ENCODE measurements around the gene PTPRS. TPM values are rescaled to one million over a fixed set of nuclear protein-coding genes. Genes with fewer than 3 reads are reported as not detected.

The PTPRS gene
- total and polyA plus RNA-seq, 2 of the 8 experiments (the other 6 are each of a cell fraction or from before 2014, with no cell fraction given), result 96.8 to 223 TPM

DNA sequence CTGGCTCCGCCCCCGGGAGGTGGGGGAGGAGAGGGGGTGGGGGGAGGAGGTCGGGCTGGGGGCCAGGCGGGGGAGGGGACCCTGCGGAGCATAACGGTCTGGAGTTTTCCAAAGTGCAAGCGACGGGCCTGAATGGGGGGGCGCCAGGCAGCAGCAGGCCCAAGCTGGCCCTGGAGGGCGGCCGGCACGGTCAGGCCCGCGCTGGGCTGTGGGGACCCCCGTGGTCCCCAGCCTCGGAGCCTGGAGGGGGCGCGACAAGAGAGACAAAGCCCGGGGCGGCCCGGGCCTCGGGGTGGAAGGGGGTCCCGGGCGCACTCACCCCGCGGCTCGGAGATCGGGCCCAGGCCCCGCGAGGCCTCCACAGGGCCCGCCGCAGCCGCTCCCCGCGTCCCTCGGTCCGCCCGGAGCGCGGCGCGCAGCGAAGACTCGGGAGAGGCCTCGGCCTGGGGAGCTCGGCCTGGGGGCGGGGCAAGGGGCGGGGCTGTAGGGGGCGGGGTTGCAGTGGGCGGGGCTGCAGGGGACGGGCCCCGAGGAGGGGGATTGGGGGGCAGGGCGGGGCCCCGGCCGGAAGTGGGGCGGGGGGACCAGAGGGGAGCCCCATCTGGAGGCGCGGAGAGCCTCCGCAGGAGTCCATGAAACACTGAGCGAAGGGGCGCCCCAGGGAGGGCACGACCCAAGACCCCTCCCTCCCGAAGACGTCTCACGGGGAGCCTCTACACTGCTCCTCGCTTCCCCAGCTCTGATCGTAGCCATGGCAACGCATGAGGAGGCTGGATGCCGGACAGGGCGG lies 47.6 kb downstream of the PTPRS start:
- Histone ChIP-seq H3K4me3 (ENCODE audit: extremely low read depth in 1 of 4, insufficient read depth in 2 of 4, low read depth in 3 of 4, low read length in 4 of 4) (peak overlapping the region; percentile 44 to 96 (median 79)), H3K4me1 (replicated peaks in 1 of 4; ENCODE audit: control insufficient read depth in 3 of 4, insufficient read depth in 4 of 4, low read length in 3 of 4) (peaks cover 0 to 27% (median 18%) of the 10 kb centered on the region in 4 experiments; a peak in 6 of 7 replicates), H3K9me3 (ENCODE audit: insufficient read depth in 2 of 2, low read depth in 1 of 2, low read length in 1 of 2) (no peaks in the 10 kb centered on the region), H2AFZ (ENCODE audit: low read length) (no peak overlapping the region), H3K27ac (ENCODE audit: low read depth, low read length) (peak overlapping the region; percentile 72; the same call in 1 of the 2 replicates), H2BK15ac (ENCODE audit: low read length) (no peak overlapping the region), H3K23me2 (ENCODE audit: low read depth, low read length) (peaks cover 12% of the 10 kb centered on the region; the same call in 1 of the 2 replicates), H3K79me2 (ENCODE audit: control insufficient read depth in 1 of 2, insufficient read depth in 2 of 2, low read length in 2 of 2) (peaks cover 10 to 64% of the 10 kb centered on the region in 2 experiments), H2AK5ac (ENCODE audit: low read depth, low read length) (no peak overlapping the region), H3K4ac (replicated peaks; ENCODE audit: insufficient read length, low read depth, low read length) (no peak overlapping the region), H3K18ac (ENCODE audit: extremely low read depth, low read length) (peak overlapping the region; percentile 90), H4K91ac (replicated peaks; ENCODE audit: insufficient read length, low read length) (no peak overlapping the region), H2BK5ac (ENCODE audit: low read depth, low read length) (peak overlapping the region; percentile 78; the same call in 1 of the 2 replicates), H3K14ac (ENCODE audit: insufficient read length) (no peak overlapping the region), H3K36me3 (ENCODE audit: control insufficient read depth in 2 of 4, insufficient read depth in 4 of 4, low read length in 3 of 4) (no peaks in the 10 kb centered on the region), H3K27me3 (replicated peaks in 1 of 4; ENCODE audit: control insufficient read depth in 3 of 4, extremely low read depth in 1 of 4, insufficient read depth in 3 of 4, low read length in 3 of 4) (no peaks in the 10 kb centered on the region), H3K23ac (ENCODE audit: insufficient read length) (no peak overlapping the region), H3K56ac (replicated peaks; ENCODE audit: insufficient read length, low read depth, low read length) (no peak overlapping the region), H2BK120ac (replicated peaks; ENCODE audit: low read depth, low read length) (no peak overlapping the region), H2BK12ac (ENCODE audit: low read depth, low read length) (no peak overlapping the region), H2BK20ac (ENCODE audit: low read length) (no peak overlapping the region), H3K4me2 (ENCODE audit: insufficient read depth in 1 of 2, low read depth in 2 of 2, low read length in 2 of 2) (peak overlapping the region; percentile 71 to 91), H4K5ac (ENCODE audit: insufficient read length, low read depth, low read length) (no peak overlapping the region), H3K79me1 (ENCODE audit: low read depth, low read length) (peaks cover 36% of the 10 kb centered on the region), H4K8ac (ENCODE audit: extremely low read depth, insufficient read depth, low read length) (peak overlapping the region; percentile 87; the same call in 1 of the 2 replicates), H4K20me1 (replicated peaks in 1 of 2; ENCODE audit: control insufficient read depth in 1 of 2, insufficient read depth in 2 of 2, low read length in 2 of 2) (peaks cover 47 to 58% of the 10 kb centered on the region in 2 experiments), H3K9ac (replicated peaks in 1 of 4; ENCODE audit: extremely low read depth in 1 of 4, low read depth in 3 of 4, low read length in 3 of 4) (peak overlapping the region in 3 of 4 experiments; percentile 13 to 61 (median 34); a peak in 4 of 7 replicates)
- ChIA-PET CTCF (ENCODE audit: partially characterized antibody) (interaction anchor here (0.7 to 1.7 kb wide), 5 partner anchors 10 to 1304 kb away, joined by 3 to 5 read pairs (median 3); no protein-coding TSS in a partner anchor), POLR2A (ENCODE audit: partially characterized antibody) (interaction anchor here (0.6 to 4.9 kb wide), 12 partner anchors 9 to 97 kb away, joined by 3 to 24 read pairs (median 3); partner anchors contain the start of gene PTPRS)
- DNase-seq (ENCODE audit: low read depth in 1 of 2, low spot score in 2 of 2) (peak in 1 of 2 experiments; percentile 51), FAIRE-seq (no peak)
- WGBS, 2 experiments (ENCODE audit: extremely low coverage in 1 of 2, insufficient coverage in 1 of 2, insufficient read length in 1 of 2, insufficient replicate concordance in 2 of 2, low coverage in 1 of 2, low lambda C conversion rate in 2 of 2, missing lambda C conversion rate in 1 of 2), result 0% methylated on average over 12 of the region's 70 CpGs; no CpG with 5 or more reads in 1 of the 2 experiments
- TF ChIP-seq CBX5 (IDR thresholded peaks at IDR 0.05; ENCODE audit: low read depth, low read length) (no peak), POLR2A (IDR thresholded peaks at IDR 0.05; ENCODE audit: control extremely low read depth in 1 of 2, low read depth in 2 of 2, low read length in 2 of 2) (peak in 1 of 2 experiments; percentile 56; a peak in 2 of 3 replicates), EZH2 (IDR thresholded peaks at IDR 0.05; ENCODE audit: low read depth, low read length, severe bottlenecking) (no peak), TBP (IDR thresholded peaks at IDR 0.05; ENCODE audit: low read depth, low read length) (peak; percentile 33; the same call in 1 of the 2 replicates), TEAD4 (IDR thresholded peaks at IDR 0.05; ENCODE audit: low read depth, low read length) (no peak), CBX8 (IDR thresholded peaks at IDR 0.05; ENCODE audit: borderline replicate concordance, low read depth, low read length) (no peak), KDM1A (IDR thresholded peaks at IDR 0.05; ENCODE audit: borderline replicate concordance, low read length) (no peak), SP1 (IDR thresholded peaks at IDR 0.05; ENCODE audit: low read depth, low read length) (no peak), PHF8 (conservative IDR thresholded peaks at IDR 0.05; ENCODE audit: low read depth, low read length) (peak; percentile 55; the same call in 1 of the 2 replicates), MAX (IDR thresholded peaks at IDR 0.05) (no peak), TAF1 (IDR thresholded peaks at IDR 0.05; ENCODE audit: low read depth, low read length) (peak; percentile 59)

Data from H1 (cell line).